WTC11 (cell line): ENCODE measurements around the gene ANXA2. TPM values are rescaled to one million over a fixed set of nuclear protein-coding genes. Genes with fewer than 3 reads are reported as not detected.

Experiments used
- ATAC-seq: fragments of 200-7000 bp; cut with Tn5 transposase; 2 replicates; pipeline ENCODE4 v1.10.0; 2021; ENCODE audit warnings: mild to moderate bottlenecking, moderate library complexity
- CTCF ChIA-PET: fragments of 300-600 bp; sonication (Branson Sonifier 250); formaldehyde crosslinking; loops from one replicate; lab custom pipeline; 2021; ENCODE audit warnings: antibody characterized with exemption; lab: Charles Lee
- POLR2A ChIA-PET: fragments of 350-600 bp; sonication (Branson Sonifier 250); formaldehyde crosslinking; loops from one replicate; lab custom pipeline; 2021; ENCODE audit warnings: antibody characterized with exemption; lab: Charles Lee
- DNase-seq: peaks from one replicate; pipeline ENCODE4 v3.0.0; 2021; ENCODE audit warnings: low spot score
- H3K27ac Mint-ChIP-seq: 2 replicates; pipeline ENCODE4 v1.8.0; 2021; ENCODE audit warnings: mixed read lengths
- H3K27me3 Mint-ChIP-seq: 2 replicates; pipeline ENCODE4 v1.8.0; 2021; ENCODE audit warnings: low read depth, mild to moderate bottlenecking, moderate library complexity, mixed read lengths
- H3K36me3 Mint-ChIP-seq: 2 replicates; pipeline ENCODE4 v1.8.0; 2021; ENCODE audit warnings: mixed read lengths
- H3K4me1 Mint-ChIP-seq: 2 replicates; pipeline ENCODE4 v1.8.0; 2022; ENCODE audit warnings: mixed read lengths
- H3K4me3 Mint-ChIP-seq: 2 replicates; pipeline ENCODE4 v1.8.0; 2021; ENCODE audit warnings: mild to moderate bottlenecking, moderate library complexity, mixed read lengths
- H3K9me3 Mint-ChIP-seq: 2 replicates; pipeline ENCODE4 v1.8.0; 2021; ENCODE audit warnings: mixed read lengths
- AFF4 ChIP-seq: sonication (generic); formaldehyde crosslinking; IDR thresholded peaks from 2 replicates; pipeline ENCODE4 v1.8.1; 2023; ENCODE audit warnings: mild to moderate bottlenecking, missing genetic modification reagents, borderline replicate concordance
- CBFB ChIP-seq: sonication (generic); formaldehyde crosslinking; IDR thresholded peaks from 2 replicates; pipeline ENCODE4 v1.8.1; 2022; ENCODE audit warnings: mild to moderate bottlenecking, low read depth, missing genetic modification reagents
- E2F5 ChIP-seq: sonication (generic); formaldehyde crosslinking; IDR thresholded peaks from 2 replicates; pipeline ENCODE4 v1.8.1; 2022; ENCODE audit warnings: mild to moderate bottlenecking, moderate library complexity, missing genetic modification reagents
- ESRRA ChIP-seq: sonication (generic); formaldehyde crosslinking; IDR thresholded peaks from 2 replicates; pipeline ENCODE4 v1.8.1; 2022; ENCODE audit warnings: mild to moderate bottlenecking, missing genetic modification reagents, borderline replicate concordance
- ETV6 ChIP-seq: sonication (generic); formaldehyde crosslinking; IDR thresholded peaks from 2 replicates; pipeline ENCODE4 v1.8.1; 2022; ENCODE audit warnings: mild to moderate bottlenecking, missing genetic modification reagents
- FOXJ3 ChIP-seq: sonication (generic); formaldehyde crosslinking; IDR thresholded peaks from 2 replicates; pipeline ENCODE4 v1.9.0; 2021; ENCODE audit warnings: missing genetic modification reagents, mild to moderate bottlenecking, borderline replicate concordance
- GABPB1 ChIP-seq: sonication (generic); formaldehyde crosslinking; IDR thresholded peaks from 2 replicates; pipeline ENCODE4 v1.8.1; 2023; ENCODE audit warnings: mild to moderate bottlenecking, missing genetic modification reagents
- JAZF1 ChIP-seq: fragments of 250-450 bp; sonication (Bioruptor Pico); IDR thresholded peaks from 2 replicates; pipeline ENCODE4 v1.9.0; 2021; ENCODE audit warnings: moderate library complexity, mild to moderate bottlenecking, inconsistent platforms
- MAX ChIP-seq: sonication (generic); formaldehyde crosslinking; IDR thresholded peaks from 2 replicates; pipeline ENCODE4 v1.8.0; 2022; ENCODE audit warnings: mild to moderate bottlenecking, missing genetic modification reagents
- MLX ChIP-seq: sonication (generic); formaldehyde crosslinking; IDR thresholded peaks from 2 replicates; pipeline ENCODE4 v1.8.1; 2023; ENCODE audit warnings: mild to moderate bottlenecking, missing genetic modification reagents, moderate library complexity
- NFE2L1 ChIP-seq: sonication (generic); formaldehyde crosslinking; IDR thresholded peaks from 2 replicates; pipeline ENCODE4 v1.8.1; 2023; ENCODE audit warnings: missing genetic modification reagents
- OVOL2 ChIP-seq: fragments of 250-450 bp; sonication (Bioruptor Pico); IDR thresholded peaks from 2 replicates; pipeline ENCODE4 v1.9.0; 2021; ENCODE audit warnings: mild to moderate bottlenecking, borderline replicate concordance
- PREB ChIP-seq: sonication (generic); formaldehyde crosslinking; IDR thresholded peaks from 2 replicates; pipeline ENCODE4 v1.8.1; 2022; ENCODE audit warnings: mild to moderate bottlenecking, missing genetic modification reagents, moderate library complexity, borderline replicate concordance
- SP1 ChIP-seq: sonication (generic); formaldehyde crosslinking; conservative IDR thresholded peaks from 2 replicates; pipeline ENCODE4 v1.8.1; 2022; ENCODE audit warnings: missing genetic modification reagents
- TEAD4 ChIP-seq: sonication (generic); formaldehyde crosslinking; IDR thresholded peaks from 2 replicates; pipeline ENCODE4 v1.8.0; 2022; ENCODE audit warnings: mild to moderate bottlenecking, missing genetic modification reagents
- ZBTB43 ChIP-seq: sonication (generic); formaldehyde crosslinking; IDR thresholded peaks from 2 replicates; pipeline ENCODE4 v1.8.1; 2023; ENCODE audit warnings: mild to moderate bottlenecking, missing genetic modification reagents
- ZNF232 ChIP-seq: sonication (generic); formaldehyde crosslinking; IDR thresholded peaks from 2 replicates; pipeline ENCODE4 v1.8.0; 2022; ENCODE audit warnings: mild to moderate bottlenecking, missing genetic modification reagents
- ZNF263 ChIP-seq: sonication (generic); formaldehyde crosslinking; IDR thresholded peaks from 2 replicates; pipeline ENCODE4 v1.8.1; 2022; ENCODE audit warnings: low read depth, mild to moderate bottlenecking, moderate library complexity, missing genetic modification reagents
- ZNF396 ChIP-seq: fragments of 250-450 bp; sonication (Bioruptor Pico); IDR thresholded peaks from 2 replicates; pipeline ENCODE4 v1.8.0; 2021; ENCODE audit warnings: mild to moderate bottlenecking, moderate library complexity, borderline replicate concordance
- ZNF423 ChIP-seq: fragments of 250-450 bp; sonication (Bioruptor Pico); IDR thresholded peaks from 2 replicates; pipeline ENCODE4 v2.1.2; 2022; ENCODE audit warnings: mild to moderate bottlenecking, moderate library complexity
- ZNF512 ChIP-seq: sonication (generic); formaldehyde crosslinking; IDR thresholded peaks from 2 replicates; pipeline ENCODE4 v1.8.1; 2022; ENCODE audit warnings: missing genetic modification reagents, borderline replicate concordance
- total RNA-seq: library from RNA; stranded (reverse); gene quantifications from 3 replicates; pipeline ENCODE4 v1.2.3, GENCODE V29; 2021

The ANXA2 gene
- total RNA-seq, 1 experiment from 2014 or later = 152 TPM

GRCh38 chr15:60340207-60340921 is 57.4 kb downstream of the ANXA2 start:
- ChIA-PET POLR2A (no interaction called here), CTCF (interaction anchor here (1.1 to 2.1 kb wide), 5 partner anchors 12 to 576 kb away, joined by 3 to 9 read pairs (median 3); no protein-coding TSS in a partner anchor)
- DNase-seq (peak; percentile 44), ATAC-seq (peak; percentile 81)
- Mint-ChIP-seq H3K27me3 (no peaks in the 10 kb centered on the region), H3K27ac (no peak overlapping the region), H3K4me1 (peaks cover 17% of the 10 kb centered on the region), H3K36me3 (no peaks in the 10 kb centered on the region), H3K9me3 (no peaks in the 10 kb centered on the region), H3K4me3 (no peak overlapping the region)
- TF ChIP-seq GABPB1 = 0 out of 2 replicates have a peak, but pooled peaks have one; percentile 48
- no peak for TF ChIP-seq MAX (CRISPR knock-in tag)

- ATAC-seq (no peak), DNase-seq (no peak)
- Mint-ChIP-seq H3K27me3 (no peaks in the 10 kb centered on the region; the same call in none of the 2 replicates), H3K4me3 (no peak overlapping the region), H3K36me3 (no peaks in the 10 kb centered on the region), H3K4me1 (peaks cover 13% of the 10 kb centered on the region), H3K27ac (no peak overlapping the region), H3K9me3 (no peaks in the 10 kb centered on the region)
- ChIA-PET POLR2A (no interaction called here), CTCF (no interaction called here)
- TF ChIP-seq ZNF396 (CRISPR knock-in tag) = no peak
- no peak for TF ChIP-seq ZNF512 (CRISPR knock-in tag)
- TF ChIP-seq MAX (CRISPR knock-in tag) = no peak
- no peak for TF ChIP-seq ZNF423 (CRISPR knock-in tag)
- TF ChIP-seq SP1 (CRISPR knock-in tag) = no peak
- TF ChIP-seq FOXJ3 = no peak
- TF ChIP-seq MLX (CRISPR knock-in tag) = no peak
- TF ChIP-seq ZNF263 (CRISPR knock-in tag) = no peak
- TF ChIP-seq E2F5 (CRISPR knock-in tag) = no peak
- no peak for TF ChIP-seq NFE2L1 (CRISPR knock-in tag)
- TF ChIP-seq OVOL2 (CRISPR knock-in tag) = no peak
- no peak for TF ChIP-seq JAZF1 (CRISPR knock-in tag)
- no peak for TF ChIP-seq CBFB (CRISPR knock-in tag)
- no peak for TF ChIP-seq ETV6
- no peak for TF ChIP-seq PREB (CRISPR knock-in tag)
- no peak for TF ChIP-seq ZNF232 (CRISPR knock-in tag)
- no peak for TF ChIP-seq TEAD4
- TF ChIP-seq ZBTB43 (CRISPR knock-in tag) = no peak
- TF ChIP-seq AFF4 = no peak
- TF ChIP-seq ESRRA (CRISPR knock-in tag) = no peak
Observed at GRCh38 chr15:60339236-60339635, 58.5 kb downstream of the ANXA2 start.
